Adipose tissue (tissue), 3 donors: Measurements from ENCODE around the gene PAX8. TPM values are rescaled to one million over a fixed set of nuclear protein-coding genes. Genes with fewer than 3 reads are reported as not detected.
"Not testable (repeated sequence)": the region's sequence is repeated elsewhere in the genome, so short reads cannot be mapped to it uniquely, and the experiment has no call there.

ENCODE experiments used
- H3K27ac ChIP-seq: one replicate; pipeline ENCODE4 v1.5.1; 2013; ENCODE audit warnings: low read depth, low read length
- WGBS, 3 donors: extraction: QIAGEN DNeasy Blood & Tissue Kit; methylation state at CpG; one replicate each; pipeline ENCODE4 v1.1.7; 2013; 5-methylcytosine and 5-hydroxymethylcytosine counted together
- polyA plus RNA-seq, 3 donors: library from polyadenylated mRNA; stranded (reverse); fragments of 200-250 nt; gene quantifications; one replicate each; pipeline ENCODE4 v1.2.3, GENCODE V29; 2013
- donor health status: healthy with polysubstance abuse.
- donor health status: Bipolar disorder and iron deficiency.
- donor health status: healthy.

PAX8 gene
- polyA plus RNA-seq, 3 donors: 0.07 to 19.0 (median 0.22) TPM

DNA sequence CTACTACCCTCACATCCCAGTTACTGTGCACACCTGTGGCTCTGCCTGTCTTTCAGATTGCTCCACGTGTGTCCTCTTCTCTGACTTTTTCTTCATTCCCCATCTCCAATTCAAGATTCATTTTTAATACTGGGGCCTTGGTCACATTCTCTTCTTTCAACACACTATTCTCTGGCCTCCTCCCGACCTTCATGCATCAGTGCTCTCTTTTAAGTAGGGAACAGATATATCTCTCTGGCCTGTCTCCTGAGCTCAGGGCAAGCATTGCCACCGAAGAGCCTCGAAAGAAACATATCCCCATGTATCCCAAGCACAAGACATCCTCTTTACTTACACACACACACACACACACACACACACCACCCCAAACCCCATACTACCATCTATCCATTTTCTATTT, 21.6 kb upstream of the PAX8 start:
- no peak overlapping the region for H3K27ac ChIP-seq
- WGBS, 3 donors: 80 to 92% (median 87%) methylated on average over 4 of the region's 4 CpGs

DNA sequence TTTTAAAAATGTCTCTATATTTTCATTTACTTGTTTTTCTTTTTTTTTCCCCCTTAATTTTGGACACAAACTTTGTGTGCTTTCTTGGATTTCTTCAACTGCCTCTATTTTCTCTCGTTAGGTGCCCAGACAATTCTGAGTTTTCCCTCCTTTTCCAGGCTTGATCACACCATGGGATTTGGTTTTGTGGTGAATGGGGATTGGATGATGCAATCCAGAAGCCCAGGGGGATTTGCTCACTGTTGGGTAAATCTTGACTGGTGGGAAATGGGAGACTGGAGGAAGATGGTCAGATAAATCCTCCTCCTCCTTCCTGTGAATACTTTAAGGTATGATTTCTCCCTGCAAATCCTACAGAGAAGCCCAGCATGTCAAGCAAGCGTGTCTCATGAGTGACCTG, 19.5 kb upstream of the PAX8 start:
- WGBS, 3 donors: 92 to 96% (median 93%) methylated on average over 2 of the region's 2 CpGs
- no peak overlapping the region for H3K27ac ChIP-seq

DNA sequence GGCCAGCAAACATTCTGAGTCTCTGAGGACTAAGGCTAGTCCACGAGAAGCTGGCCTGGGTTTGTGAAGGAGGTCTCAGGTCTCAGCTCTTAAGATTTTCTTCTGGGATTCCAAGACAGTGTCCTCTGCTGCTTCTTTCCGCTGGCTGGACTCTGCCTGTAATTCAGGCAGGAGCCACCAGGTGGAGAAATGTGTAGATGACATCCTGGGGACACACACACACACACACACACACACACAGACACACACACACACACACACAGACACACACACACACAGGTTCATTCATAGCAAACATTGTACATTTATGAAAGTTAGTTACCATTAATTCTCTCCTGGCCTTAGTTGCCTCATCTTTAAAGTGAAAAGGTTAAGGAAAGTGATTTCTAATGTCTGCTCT, 18.9 kb upstream of the PAX8 start:
- 17 to 61% (median 22%) methylated on average over 2 of the region's 2 CpGs for WGBS, 3 donors
- not testable (repeated sequence) for H3K27ac ChIP-seq

DNA sequence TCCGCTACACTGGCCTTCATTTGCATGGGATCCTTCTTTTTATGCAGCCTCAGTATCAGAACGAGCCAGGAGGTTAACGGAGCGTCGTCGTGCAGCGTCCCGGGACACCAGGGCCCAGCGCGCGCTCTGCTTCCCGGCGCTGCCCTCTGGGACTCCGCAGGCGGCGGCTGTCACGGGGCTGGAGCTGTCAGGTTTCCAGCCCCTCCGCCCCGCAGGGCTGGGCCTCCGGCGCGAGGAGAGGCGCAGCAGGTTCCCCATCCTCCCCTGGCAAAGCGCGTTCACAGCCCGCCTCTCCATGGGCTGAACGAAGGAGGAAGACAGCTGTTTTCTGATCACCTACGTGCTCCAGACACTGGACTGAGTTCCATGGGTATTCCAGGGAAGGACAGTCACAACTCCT, 12.5 kb upstream of the PAX8 start:
- H3K27ac ChIP-seq: no peak overlapping the region
- 11 to 27% (median 14%) methylated on average over 27 to 28 of the region's 28 CpGs for WGBS, 3 donors

DNA sequence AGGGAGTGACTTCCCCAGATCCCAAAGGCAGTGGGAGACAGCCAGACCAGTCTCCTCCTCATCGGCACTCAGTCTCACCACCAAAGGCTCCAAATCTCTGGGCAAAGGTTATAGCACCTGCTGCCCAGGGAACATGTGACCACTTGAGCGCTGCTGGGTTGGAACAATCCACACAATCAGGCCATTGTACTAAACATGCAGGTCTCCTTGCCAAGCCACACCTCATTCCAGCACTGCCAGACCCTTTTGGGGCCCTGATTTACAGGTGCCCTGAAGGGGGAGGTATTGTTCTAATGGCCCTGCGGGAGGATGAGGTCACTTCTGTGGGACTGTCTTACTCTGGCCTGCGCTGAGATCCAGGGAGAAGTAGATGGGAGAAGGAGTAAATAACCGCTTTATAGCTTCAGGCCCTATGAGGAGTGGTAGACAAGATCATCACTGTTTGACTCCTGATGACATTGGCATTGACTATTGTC, 10.0 kb upstream of the PAX8 start:
- H3K27ac ChIP-seq: not testable (repeated sequence)
- WGBS, 3 donors: 39 to 87% (median 84%) methylated on average over 5 of the region's 5 CpGs

DNA sequence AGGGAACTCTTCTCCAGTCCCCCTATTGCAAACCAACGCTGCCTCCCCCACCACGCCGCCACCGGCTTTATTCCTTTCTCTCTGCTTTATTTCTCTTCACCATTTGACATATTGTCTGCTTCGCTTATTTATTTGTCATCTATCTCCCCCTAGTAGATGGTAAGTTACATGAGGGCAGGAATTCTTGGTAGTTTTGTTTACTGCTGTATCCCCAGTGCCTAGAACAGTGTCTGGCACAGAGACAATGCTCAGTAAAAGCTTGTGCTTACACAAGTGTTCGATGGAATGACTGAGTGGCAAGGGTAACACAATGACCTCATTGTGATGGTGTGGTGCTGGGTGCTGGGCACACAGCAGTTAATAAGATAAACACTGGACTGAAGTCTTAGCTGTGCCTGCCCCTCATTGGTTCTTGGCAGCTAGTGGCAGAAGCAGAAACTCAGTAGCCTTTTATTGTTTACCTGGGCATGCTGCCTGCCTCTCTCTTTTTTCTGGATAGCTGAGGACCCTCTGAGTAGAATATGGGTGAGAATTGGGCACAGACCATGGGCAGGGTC, 9.5 kb upstream of the PAX8 start:
- H3K27ac ChIP-seq: not testable (repeated sequence)
- WGBS, 3 donors: 23 to 46% (median 43%) methylated on average over 4 to 5 of the region's 6 CpGs

DNA sequence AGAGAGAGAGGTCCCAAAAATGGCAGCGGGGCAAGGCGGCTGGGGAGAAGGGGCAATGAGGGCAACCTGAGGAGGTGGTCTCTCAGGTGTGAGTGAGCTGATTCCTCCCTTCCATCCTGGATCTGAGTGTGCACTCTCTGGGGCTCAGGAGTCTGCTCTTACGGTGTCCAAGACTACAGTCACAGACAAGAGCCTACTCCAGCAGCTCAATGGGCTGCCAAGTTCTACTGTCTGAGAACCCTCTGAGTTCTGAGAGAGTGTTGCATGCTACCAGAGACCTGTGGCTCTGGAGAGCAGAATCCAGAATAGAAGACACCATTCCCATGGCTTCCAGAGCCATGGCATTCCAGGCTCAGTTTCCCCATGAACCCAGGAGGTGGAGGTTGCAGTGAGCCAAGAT, 7.1 kb upstream of the PAX8 start:
- H3K27ac ChIP-seq: no peak overlapping the region
- WGBS, 3 donors: 94 to 98% (median 96%) methylated on average over 3 of the region's 3 CpGs

DNA sequence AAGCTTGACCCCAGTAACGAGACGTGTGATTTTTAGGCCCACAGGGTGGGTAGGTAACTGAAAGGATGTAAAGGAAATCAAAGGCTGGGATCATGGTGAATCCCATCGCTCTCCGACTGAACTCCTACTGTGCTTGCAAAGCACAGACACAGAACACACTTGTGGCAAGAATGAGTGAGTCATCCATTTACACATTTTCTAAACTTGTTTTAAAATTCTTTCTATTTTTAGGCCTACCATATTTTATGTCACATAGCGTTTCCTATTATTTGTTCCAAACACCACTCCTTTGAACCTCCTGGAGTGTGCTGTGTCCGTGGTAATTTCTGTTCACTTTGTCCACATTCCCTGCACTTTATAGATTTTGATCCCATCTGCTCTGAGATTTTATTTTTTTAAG, 6.3 kb upstream of the PAX8 start:
- 80 to 91% (median 85%) methylated on average over 6 of the region's 6 CpGs for WGBS, 3 donors

DNA sequence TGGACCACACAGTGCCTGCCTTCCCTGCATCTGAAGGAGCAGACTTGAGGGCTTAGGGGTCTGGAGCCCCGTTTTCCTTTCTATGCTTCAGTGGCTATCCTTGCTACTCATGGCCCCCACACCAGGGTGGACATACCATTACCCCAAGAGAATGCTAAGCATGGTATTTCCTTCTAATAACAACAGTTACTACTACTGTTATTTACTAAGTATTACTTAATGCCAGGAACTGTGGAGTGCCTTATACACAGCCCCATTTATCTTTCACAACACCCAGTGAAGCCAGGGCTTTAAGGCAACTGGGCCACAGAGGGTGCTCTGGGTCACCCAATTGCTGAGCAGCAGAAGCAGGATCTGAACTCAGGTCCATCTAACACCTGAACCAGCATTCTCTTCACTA, 5.8 kb upstream of the PAX8 start:
- H3K27ac ChIP-seq: no peak overlapping the region
- 81 to 100% (median 90%) methylated on average over 1 of the region's 1 CpG for WGBS, 3 donors

More for the DNA sequence above, 6.3 kb upstream of the PAX8 start:
- not testable (repeated sequence) for H3K27ac ChIP-seq

DNA sequence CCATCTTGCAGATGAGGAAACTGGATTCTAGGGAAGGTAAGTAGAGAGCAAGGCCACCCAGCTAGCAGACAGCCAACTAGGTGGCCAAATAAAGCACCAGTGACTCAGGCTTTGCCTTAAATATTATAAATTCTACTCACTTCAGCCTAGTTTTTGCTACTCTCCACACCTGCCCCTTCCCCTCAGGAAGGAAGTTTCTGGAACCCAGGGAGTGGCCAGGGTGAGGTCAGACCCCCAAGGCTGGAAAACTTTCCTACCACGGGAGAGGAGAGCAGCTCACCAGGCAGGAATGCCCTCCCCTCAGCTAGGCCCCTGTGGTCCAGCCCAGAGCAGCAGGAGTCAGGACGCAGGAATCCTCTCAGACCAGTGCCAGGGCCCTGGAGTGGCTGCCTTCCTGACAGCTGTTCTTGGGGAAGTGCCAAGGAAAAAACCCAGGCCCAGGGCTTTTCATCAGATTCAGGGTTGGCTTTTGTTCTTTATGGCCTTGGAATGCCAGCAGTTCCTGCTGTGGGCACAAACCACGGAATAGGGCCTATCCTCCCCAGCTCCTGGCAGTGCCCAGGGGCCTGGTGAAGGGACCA, 5.1 kb upstream of the PAX8 start:
- 16 to 47% (median 44%) methylated on average over 3 of the region's 3 CpGs for WGBS, 3 donors
- no peak overlapping the region for H3K27ac ChIP-seq

DNA sequence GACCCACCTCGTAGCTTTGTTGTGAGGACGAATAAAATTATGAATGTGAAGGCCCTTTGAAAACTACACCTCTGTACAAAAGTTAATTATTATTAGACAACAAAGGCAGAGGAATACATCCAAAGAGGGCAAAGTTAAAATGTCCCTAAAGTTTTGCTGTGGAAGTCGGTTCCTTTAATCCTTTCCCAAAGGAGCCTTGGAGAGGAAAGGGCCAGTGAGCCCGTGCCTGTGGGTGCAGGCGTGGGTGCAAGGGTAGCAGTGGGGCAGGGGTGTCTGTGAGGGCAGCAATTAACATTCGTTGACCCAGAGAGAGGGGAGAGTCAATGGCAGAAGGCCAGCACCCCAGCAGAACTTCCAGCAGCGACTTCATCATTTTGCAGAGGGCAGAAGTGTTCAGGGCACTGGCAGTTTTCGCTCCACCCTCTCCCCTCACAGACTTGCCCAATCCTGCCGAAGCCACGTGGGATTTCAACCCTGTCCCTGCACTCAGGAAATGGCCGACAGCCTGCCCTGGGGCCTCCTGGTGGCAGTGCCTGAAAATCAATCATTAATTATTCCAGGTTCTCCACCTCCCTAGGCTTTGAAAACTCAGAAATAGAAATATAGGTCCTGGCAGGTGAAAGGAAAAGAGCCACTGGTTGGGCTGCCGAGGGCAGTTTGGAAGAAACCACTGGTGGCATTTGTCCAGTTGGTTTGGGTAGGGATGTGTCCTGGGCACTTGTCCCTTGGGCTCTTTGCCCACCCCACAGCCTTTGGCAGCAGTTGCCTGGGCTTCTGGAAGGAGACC, 4.2 kb upstream of the PAX8 start:
- 29 to 53% (median 47%) methylated on average over 12 of the region's 12 CpGs for WGBS, 3 donors
- no peak overlapping the region for H3K27ac ChIP-seq

DNA sequence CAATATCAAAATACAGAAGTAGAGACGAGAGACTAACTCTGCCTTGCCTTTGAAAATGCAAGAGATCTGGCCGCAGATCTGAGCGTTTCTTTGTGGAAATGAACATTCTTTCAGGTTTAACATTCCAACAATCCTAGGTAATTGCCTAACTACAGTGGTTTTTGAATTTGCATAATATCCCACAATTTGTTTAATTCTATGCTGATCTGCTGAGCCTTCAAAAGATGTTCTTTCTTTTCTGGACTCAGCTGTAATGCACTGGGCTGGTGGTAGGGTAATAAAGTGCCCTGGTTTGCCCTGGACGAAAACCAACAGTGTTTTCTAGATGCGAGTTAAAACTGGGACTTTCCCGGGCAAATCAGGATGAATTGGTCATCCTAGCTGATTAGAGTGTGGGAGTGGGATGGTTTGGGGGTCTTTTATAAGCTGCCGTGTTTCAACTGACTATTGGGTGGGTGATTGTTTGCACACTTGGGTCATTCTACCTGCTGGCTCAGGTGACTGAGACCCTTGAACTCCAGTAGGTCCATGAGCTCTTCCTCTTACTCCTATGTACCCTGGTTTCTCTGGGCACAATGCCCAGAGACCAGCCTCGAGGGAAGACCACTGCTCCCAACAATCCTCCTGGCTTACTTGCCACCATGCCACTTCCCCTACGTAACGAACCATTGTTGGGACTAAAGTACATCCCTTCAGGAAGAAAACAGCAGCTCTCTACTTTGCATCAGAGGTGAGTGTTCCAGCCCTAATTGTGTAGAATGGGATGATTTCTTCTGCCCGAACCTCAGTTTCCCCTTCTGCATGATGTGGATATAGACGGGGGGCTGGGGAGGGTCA, 3.4 kb upstream of the PAX8 start:
- H3K27ac ChIP-seq: no peak overlapping the region
- WGBS, 3 donors: 63 to 71% (median 64%) methylated on average over 12 of the region's 12 CpGs

DNA sequence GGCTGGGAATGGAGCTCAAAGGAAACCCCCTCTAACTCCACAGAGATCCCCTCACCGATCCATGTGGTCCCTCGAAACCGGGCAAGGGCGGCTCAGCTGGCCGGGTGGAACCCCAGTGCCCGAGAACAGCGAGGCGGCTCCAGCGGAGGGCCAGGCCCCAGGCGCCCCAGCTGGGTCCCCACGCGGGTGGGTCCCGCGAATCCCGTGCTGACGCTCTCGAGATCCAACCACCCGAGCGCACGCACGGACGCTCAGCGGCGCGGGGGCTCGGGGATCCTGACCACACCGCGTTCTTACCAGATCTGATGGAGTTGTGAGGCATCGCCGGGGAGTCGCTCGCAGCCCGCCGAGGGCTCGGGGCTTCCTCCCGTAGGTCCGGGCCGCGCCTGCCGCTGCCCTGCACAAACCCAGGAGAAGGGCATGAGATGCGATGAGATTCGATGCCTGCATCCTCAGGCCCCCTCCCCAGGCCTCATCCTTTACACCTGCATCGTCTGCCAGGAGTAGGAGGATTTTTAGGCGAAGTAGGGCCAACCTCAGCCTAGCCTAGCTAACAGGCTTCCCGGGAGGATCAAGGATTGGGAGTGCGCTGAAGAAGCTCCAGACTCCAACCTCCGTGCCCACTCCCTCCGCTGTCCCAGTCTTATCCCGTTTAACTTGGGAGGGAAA, 514 bp downstream of the PAX8 start:
- no peak overlapping the region for H3K27ac ChIP-seq
- WGBS, 3 donors: 27 to 36% (median 28%) methylated on average over 33 to 49 of the region's 49 CpGs

DNA sequence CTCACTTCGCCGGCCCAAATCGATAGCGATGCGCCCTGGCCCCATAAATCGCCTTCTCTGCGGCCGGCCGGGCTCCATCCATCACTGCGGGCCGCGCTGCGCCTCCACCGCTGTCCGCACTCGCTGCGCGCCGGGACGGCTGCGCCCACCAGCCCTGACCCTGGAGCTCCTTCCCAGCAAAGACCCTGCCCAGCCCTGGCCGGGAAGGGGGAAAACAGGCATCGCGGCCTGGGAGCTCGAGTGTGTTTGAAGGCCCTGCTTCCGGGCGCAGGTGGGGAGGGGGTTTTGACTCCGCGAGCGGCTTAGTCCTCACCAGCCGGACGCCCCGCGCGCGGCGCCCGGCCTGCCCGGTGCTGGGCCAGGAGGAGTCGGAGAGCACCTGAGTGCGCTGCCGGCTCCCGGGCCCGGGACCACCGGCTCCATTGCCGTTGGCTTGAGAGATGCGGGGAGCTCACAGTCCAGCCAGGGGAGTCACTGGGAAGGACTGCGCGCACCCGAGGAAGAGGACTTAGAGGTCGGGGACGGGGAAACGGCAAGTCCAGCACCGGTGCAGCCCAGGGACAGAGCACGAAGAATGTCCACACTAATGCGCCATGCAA, 1.1 kb downstream of the PAX8 start:
- 4 to 7% (median 5%) methylated on average over 56 of the region's 56 CpGs for WGBS, 3 donors
- H3K27ac ChIP-seq: no peak overlapping the region

DNA sequence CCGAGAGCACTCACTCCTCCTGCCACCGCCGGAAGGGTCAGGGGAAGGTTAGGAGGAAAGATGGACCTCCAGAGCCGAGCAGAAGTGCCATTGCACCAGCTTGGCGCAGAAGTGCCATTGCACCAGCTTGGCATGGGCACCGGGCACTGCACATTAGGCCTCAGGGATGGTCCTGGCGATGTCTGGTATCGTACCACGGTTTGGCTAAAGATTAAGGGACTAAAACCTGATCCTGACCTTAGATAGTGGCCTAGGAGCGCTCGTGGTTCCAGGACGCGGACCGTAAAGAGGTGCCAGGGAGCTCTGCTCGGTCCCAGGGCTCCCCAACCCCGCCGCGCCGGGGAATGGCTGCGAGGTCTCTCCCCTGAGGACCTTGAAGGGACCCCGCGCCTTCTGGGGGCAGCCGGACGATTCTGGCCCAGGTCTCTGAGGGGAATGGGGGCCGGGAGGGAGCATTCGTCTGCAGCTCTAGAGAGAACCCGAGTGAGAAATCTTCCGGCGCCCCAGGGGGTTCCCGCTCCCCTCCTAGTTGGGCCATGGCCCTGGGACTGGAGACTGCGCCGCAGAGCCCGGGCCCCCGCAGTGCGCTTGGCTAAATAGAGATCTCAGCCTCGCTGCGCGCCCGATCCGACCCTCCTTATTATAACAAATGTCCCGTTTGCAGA, 1.8 kb downstream of the PAX8 start:
- H3K27ac ChIP-seq: no peak overlapping the region
- WGBS, 3 donors: 7 to 12% (median 8%) methylated on average over 41 of the region's 41 CpGs

DNA sequence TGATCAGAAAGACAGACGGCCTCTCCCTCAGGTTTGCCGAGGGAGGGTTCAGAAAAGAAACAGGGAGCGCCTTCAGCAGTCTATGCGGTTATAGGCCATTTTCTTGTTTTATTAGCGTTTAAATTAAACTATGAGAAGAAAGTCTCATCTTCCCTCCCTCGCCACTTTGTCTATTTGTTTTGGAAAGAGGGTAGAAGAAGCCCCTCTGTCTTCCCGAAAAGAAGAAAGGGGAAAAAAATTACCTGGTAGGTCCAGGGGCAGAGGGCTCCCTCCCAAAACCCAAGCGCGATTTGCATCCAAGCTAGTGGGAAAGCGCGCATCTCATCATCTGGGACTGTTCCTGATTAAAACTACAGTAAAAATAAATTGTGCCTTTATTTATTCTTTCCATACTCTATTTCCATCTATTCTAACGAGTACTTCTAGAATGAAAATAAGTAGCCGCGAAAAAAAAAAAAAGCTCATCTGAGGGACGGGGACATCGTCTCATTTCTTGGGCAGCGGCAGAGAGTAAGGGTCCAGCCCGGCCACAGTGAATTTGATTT, 2.4 kb downstream of the PAX8 start:
- no peak overlapping the region for H3K27ac ChIP-seq
- 13 to 36% (median 14%) methylated on average over 18 of the region's 18 CpGs for WGBS, 3 donors

DNA sequence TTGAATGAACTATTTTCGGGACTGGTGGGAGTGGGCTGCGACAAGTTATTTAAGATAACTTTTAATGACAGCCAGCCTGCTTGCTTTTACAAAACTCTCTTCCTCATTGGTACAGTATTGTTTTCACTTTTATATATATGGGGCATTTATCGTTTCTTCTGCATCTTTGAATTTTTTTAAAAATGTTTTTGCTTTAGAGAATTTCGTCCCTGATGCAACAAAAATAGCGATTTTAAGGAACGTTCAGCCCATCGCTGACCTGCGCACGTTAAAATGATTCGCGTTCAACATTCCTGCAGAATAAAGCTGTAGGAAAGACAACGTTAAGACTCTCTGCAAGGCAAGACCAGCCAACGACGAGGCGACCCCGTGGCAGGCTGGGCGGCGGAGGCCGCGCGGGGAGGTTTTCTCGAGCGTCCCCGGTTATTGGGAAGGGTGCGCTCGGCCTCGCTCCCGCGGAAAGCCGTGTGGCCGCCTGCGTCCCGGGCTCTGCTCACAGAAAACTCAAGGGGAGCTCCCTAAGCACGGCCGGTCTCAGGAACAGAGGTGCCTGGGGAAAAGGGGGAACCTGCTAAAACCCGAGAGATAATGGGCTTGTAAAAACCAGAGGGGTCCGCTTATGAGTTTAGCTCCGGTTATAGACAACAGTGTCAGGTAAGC, 3.0 kb downstream of the PAX8 start:
- WGBS, 3 donors: 7 to 39% (median 10%) methylated on average over 38 of the region's 38 CpGs
- H3K27ac ChIP-seq: no peak overlapping the region
